ENCODE data around the gene WDR41.
"Not testable (repeated sequence)": the region's sequence is repeated elsewhere in the genome, so short reads cannot be mapped to it uniquely, and the experiment has no call there.

WDR41 gene

DNA sequence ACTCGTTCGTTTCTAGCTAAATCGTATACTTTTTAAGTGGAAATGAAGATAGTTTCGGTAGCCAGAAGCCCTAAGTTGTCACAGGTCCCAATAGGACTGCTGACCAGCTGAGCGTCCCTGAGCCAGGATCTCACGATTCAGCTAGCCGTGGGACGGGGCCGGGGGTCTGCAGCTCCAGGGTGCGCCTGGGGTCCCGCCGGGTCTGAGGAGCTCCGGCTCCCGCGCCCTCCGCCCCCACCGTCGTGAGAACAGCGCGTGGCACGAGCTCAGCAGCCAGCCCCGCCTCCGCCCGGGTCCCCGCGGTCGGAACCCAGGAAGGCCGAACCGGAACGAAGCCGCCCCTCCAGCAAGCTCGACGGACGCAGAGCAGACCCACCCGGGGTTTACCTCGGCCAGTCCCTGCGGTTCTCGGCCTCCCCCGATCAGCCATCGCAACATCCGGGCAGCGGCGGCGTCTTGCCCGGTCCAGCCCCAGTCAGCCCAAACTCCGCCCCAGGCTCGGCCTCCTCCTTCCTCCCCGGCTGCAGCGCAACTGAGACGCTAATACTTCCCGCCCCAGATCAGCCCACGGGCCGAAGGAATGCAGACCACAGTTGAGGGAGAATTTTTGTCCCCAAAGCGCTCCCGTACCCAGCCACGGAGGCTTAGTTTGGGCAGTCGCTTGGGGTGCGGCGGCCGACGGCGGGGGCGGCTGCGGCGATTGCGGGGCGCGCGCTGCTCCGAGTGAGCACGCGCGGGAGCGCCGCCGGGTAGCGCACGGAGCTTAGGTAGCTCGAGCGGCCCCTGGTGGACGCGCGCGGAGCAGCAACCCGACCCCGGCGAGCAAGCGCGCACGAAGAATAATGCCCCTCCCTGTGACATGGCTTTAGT lies at the start of gene WDR41:
Gene WDR41, minus strand, starts transcription at position 534 of the 870 bp plus-strand sequence. Its CDS starts 96 bp downstream, at position 438.
- DNase-seq (ENCODE audit: extremely low spot score, insufficient read length, low read depth) = peak; percentile 70
- peak; percentile 99 for FAIRE-seq

- FAIRE-seq = no peak
- no peak for DNase-seq (ENCODE audit: extremely low spot score, insufficient read length, low read depth)
Measured at GRCh38 chr5:77531297-77531696, 39.2 kb upstream of the WDR41 start.

- no peak for FAIRE-seq
- no peak for DNase-seq (ENCODE audit: extremely low spot score, insufficient read length, low read depth)
Measured at GRCh38 chr5:77518304-77518703, 26.2 kb upstream of the WDR41 start.

- no peak for FAIRE-seq
Measured at GRCh38 chr5:77514457-77514856, 22.3 kb upstream of the WDR41 start.

DNA sequence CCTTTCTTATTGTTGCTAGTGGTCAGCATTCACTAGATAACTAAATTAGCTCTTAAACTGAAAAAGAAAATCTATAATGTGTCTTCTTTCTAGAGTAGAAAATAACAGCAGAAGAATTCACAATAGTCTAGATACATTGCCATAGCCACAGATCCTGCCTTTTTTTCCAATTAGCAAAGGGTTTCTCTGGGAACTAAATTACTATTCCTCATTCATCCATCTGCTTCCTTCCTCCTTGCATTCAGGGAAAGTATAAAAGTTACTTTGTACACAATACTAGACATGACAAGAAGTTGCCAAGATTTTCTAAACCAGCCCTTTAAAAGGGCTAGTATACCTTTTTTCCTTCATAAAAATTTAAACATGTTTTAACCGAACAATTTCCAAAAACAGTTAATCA lies 21.2 kb upstream of the WDR41 start:
- DNase-seq (ENCODE audit: extremely low spot score, insufficient read length, low read depth) = no peak
- no peak for FAIRE-seq

More at GRCh38 chr5:77514457-77514856, 22.3 kb upstream of the WDR41 start:
- no peak for DNase-seq (ENCODE audit: extremely low spot score, insufficient read length, low read depth)

GRCh38 chr5:77501132-77501531 lies 9.0 kb upstream of the WDR41 start:
- not testable (repeated sequence) for FAIRE-seq; DNase-seq (ENCODE audit: extremely low spot score, insufficient read length, low read depth)

DNA sequence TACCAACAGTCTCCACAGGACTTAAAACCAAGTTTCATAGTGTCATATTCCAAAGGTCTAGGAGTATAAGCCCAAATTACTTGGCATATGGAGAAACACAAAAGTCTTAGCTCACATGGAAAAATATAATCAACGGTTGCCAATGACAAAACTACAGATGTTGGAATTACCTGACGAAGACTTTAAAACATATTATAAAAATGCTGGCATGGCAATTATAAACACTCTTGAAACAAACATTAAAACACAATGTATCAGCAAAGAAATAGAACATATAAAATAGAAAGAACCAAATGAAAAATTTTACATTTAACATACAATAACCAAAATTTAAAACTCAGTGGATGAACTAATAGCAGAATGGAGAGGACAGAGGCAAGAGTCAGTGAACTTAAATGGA lies 7.9 kb upstream of the WDR41 start:
- no peak for FAIRE-seq

DNA sequence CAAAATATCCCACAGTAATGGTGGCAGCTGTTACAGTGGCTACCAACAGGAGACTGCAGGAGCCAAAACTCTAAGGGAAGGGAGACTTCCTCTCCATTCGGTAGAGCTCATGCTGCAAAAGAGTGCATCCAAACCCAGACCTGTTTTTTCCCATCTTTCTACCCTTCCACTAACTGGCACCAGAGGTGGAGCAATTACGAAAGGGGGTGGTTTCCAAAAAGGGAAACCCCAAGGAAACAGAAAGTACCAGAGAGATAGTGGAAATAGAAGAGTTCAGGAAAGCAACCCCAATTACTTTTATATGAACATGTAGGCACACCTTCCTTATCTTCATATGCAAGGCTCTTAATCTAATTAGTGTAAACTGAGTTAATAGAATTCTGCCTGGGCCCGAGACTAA lies 7.3 kb upstream of the WDR41 start:
- no peak for FAIRE-seq
- DNase-seq (ENCODE audit: extremely low spot score, insufficient read length, low read depth) = no peak

More for the DNA sequence above, 7.9 kb upstream of the WDR41 start:
- DNase-seq (ENCODE audit: extremely low spot score, insufficient read length, low read depth) = no peak

DNA sequence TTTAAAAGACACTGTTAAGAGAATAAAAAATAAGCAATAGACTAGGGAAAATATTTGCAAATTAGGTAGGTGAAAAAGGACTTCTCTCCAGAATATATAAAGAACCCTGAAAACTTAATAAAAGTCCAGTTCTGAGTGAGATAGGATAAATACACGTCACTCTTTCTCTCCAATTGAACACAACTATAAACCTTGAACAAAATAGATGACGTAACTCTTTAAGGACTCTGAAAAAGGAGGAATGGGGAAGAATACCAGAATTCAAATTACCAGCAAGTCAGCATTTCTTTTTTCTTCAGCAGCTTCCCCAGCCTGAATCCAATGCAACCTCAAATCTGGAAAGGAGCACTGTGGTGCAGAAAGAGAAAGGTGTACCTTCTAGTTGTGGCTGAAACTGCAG lies 6.8 kb upstream of the WDR41 start:
- DNase-seq (ENCODE audit: extremely low spot score, insufficient read length, low read depth) (no peak), FAIRE-seq (no peak)

DNA sequence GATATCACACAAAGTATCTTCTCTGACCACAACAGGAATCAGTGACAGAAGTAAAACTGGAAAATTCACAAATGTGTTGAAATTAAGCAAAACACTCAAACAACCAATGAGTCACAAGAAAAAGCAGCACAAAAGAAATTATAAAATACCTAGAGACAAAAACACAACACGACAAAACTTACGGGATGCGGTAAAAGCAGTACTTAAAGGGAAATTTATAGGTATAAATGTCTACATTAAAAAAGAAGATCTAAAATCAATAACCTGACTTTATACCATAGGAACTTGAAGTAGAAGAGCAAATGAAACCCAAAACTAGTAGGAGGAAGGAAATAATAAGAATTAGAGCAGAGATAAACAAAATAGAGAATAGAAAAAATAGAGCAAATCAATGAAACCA lies 2.8 kb upstream of the WDR41 start:
- no peak for FAIRE-seq
- DNase-seq (ENCODE audit: extremely low spot score, insufficient read length, low read depth) = no peak

- FAIRE-seq = no peak
- no peak for DNase-seq (ENCODE audit: extremely low spot score, insufficient read length, low read depth)
Measured at GRCh38 chr5:77492653-77493000, 511 bp upstream of the WDR41 start.

DNA sequence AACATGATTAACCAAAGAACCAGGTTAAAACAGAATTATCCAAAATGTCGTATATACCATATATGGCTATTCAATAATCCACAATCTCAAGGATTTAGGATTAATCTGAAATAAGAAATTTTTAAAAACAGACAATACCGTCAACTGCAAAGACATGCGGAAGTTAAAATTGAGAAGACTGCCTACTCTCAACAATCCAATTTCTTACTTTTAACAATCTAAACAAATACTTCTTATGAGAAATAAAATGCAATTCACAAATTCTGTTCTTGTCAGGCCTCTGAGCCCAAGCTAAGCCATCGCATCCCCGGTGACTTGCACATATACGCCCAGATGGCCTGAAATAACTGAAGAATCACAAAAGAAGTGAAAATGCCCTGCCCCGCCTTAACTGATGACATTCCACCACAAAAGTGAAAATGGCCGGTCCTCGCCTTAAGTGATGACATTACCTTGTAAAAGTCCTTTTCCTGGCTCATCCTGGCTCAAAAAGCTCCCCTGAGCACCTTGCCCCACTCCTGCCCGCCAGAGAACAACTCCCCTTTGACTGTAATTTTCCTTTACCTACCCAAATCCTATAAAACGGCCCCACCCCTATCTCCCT lies 1.3 kb downstream of the WDR41 start:
- peak; percentile 59 for FAIRE-seq
- DNase-seq (ENCODE audit: extremely low spot score, insufficient read length, low read depth) = not testable (repeated sequence)

DNA sequence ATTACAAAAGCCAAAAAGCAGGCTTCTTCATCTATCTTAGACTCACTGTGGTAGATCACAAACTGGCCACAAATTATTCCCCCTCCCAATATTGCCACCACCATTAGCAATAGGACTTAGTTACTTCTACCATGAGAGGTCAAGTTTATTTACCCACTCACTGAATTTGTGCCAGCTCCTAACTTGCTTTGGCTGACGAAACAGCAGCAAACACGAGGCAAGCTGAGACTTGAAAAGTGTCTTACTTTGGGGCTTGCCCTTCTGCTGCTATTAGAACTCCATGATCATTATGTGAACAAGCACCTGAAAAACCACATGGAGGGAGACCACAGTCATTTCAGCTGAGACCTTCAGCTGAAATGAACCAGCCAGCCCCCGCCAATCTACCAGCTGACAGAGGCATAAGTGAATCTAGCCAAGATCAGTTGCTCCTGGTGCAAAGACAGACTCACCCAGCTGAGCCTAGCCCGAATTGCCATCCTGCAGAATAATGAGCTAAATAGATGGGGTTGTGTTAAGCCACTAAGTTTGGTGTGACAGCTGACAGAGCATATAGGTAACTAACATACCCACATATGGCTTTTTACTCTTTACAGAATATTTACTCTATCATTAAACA lies 5.7 kb downstream of the WDR41 start:
- no peak for FAIRE-seq
- DNase-seq (ENCODE audit: extremely low spot score, insufficient read length, low read depth) = no peak

DNA sequence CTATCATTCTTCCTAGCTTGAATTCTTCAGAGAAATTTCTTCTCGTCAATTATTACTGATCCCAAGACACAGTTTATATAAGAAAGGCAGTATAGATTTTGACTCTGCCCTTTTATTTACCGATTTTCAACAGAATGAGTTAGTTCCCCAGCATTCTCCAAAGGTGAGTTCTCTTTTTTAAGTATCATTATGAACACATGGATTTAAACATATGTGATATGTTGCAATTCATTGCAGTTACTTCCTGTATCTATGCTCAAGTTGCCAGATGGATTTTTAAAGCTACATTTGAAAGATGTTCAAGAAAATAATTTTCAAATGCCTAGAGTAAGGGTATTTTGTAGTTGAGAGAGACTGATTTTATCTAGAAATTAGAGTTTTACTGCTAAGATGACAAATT lies 8.4 kb downstream of the WDR41 start:
- FAIRE-seq (no peak), DNase-seq (ENCODE audit: extremely low spot score, insufficient read length, low read depth) (no peak)

DNA sequence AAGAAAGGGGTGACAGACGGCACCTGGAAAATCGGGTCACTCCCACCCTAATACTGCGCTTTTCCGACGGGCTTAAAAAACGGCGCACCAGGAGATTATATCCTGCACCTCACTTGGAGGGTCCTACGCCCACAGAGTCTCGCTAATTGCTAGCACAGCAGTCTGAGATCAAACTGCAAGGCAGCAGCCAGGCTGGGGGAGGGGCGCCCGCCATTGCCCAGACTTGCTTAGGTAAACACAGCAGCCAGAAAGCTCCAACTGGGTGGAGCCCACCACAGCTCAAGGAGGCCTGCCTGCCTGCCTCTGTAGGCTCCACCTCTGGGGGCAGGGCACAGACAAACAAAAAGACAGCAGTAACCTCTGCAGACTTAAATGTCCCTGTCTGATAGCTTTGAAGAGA lies 17.1 kb downstream of the WDR41 start:
- FAIRE-seq; DNase-seq (ENCODE audit: extremely low spot score, insufficient read length, low read depth): not testable (repeated sequence)

DNA sequence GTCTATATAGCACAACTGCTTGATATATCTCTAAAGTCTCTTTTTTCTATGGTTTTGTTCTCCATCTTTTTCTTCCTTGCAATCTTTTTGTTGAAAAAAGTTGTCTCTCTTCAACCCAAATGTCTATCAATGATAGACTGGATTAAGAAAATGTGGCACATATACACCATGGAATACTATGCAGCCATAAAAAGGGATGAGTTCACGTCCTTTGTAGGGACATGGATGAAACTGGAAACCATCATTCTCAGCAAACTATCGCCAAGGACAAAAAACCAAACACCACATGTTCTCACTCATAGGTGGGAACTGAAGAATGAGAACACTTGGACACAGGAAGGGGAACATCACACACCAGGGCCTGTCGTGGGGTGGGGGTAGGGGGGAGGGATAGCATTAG lies 23.2 kb downstream of the WDR41 start:
- DNase-seq (ENCODE audit: extremely low spot score, insufficient read length, low read depth); FAIRE-seq: not testable (repeated sequence)

DNA sequence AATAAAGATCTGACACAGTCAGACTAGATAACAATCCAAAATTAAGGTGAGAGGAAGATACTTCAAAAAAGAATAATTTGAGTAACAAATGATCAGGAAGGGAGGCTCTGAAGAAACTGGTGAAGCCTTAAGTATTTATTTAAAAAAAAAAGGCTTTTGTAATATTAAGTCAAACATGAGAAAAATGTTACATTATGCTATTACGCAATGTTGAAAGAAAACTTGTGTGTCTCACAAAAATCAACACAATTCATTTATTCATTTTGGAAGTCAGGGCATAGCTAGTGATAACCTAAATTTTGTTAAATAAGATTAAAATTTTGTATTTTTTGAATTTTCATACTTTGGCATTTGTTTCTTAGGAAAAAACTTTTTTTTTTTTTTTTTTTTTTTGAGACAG lies 28.2 kb downstream of the WDR41 start:
- no peak for DNase-seq (ENCODE audit: extremely low spot score, insufficient read length, low read depth)
- no peak for FAIRE-seq

DNA sequence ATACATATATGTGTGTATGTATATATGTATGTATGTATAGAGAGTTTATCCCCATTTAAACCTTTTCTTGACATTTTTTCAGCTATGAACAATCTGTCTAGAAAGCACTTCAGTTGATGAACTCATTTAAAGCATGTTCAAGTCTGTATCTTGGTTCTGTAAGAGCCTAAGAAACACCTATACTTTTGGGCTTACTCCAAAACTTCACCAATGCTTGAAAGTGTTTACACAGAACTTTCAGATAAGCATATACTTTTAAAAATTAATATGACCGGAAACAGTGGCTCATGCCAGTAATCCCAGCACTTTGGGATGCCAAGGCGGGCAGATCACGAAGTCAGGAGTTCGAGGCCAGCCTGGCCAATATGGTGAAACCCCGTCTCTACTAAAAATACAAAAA lies 30.8 kb downstream of the WDR41 start:
- FAIRE-seq = no peak
- DNase-seq (ENCODE audit: extremely low spot score, insufficient read length, low read depth) = no peak

DNA sequence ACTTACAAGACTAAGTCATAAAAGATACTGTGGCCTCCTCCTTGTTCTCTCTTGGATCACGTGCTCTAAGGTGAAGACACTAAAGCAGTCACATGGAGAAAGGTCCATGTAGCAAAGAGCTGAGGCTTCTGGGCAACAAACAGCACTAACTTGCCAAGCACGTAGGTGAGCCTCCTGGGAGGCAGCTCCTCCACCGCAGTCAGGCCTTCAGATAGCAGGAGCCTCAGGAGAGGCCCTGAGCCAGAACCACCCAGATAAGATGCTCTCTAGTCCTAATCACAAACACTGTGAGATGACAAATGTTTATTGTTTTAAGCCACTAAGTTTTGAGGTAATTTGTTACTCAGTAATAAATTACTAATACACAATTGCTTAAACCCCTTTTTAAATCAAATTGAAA lies 38.0 kb downstream of the WDR41 start:
- DNase-seq (ENCODE audit: extremely low spot score, insufficient read length, low read depth) = no peak
- FAIRE-seq = no peak

DNA sequence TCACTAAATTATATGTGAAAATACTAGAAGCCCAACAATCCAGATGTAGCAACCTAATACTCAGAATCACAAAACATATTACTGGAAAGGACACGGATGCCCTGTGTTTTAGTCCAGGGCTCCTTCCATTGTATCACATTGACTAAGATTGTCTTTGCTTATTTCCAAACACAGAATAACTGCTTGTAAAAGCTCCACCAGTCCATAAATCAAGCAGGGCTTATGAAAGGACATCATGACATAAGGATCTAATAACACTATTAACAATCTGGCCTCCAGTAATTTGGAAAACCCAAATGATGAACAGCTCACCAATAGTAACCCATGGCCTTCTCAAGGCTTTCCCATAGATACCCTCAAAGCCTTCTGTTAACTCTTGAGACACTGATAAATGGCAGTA lies 39.8 kb downstream of the WDR41 start:
- DNase-seq (ENCODE audit: extremely low spot score, insufficient read length, low read depth) = no peak
- FAIRE-seq = no peak

- no peak for FAIRE-seq
- DNase-seq (ENCODE audit: extremely low spot score, insufficient read length, low read depth) = no peak
Measured at GRCh38 chr5:77449981-77450380, 42.1 kb downstream of the WDR41 start.
